OCI-LY3 (cell line): ENCODE results near the gene BHMT2.

ENCODE experiments used
- H2AFZ ChIP-seq: fragments of 200-600, 300-600 bp; shearing (Covaris generic); 2 replicates; pipeline ENCODE4 v1.6.0; 2014; ENCODE audit warnings: antibody characterized with exemption, low read depth, low read length
- H3K27ac ChIP-seq: fragments of 200-600, 300-600 bp; sonication (generic); 2 replicates; pipeline ENCODE4 v1.5.1; 2014; ENCODE audit warnings: mild to moderate bottlenecking, low read length, moderate library complexity, mixed read lengths
- H3K27me3 ChIP-seq: fragments of 200-600, 300-600 bp; sonication (generic); 2 replicates; pipeline ENCODE4 v1.6.1; 2014; ENCODE audit warnings: low read depth, low read length, mixed read lengths
- H3K36me3 ChIP-seq: fragments of 200-600, 300-600 bp; sonication (generic); replicated peaks from 2 replicates; pipeline ENCODE3; 2014; ENCODE audit warnings: low read depth, low read length, mixed read lengths
- H3K4me1 ChIP-seq: fragments of 300-600, 200-600 bp; sonication (generic); 2 replicates; pipeline ENCODE4 v1.6.1; 2014; ENCODE audit warnings: low read length, mixed read lengths
- H3K4me2 ChIP-seq: fragments of 200-600, 300-600 bp; sonication (generic); 2 replicates; pipeline ENCODE4 v1.6.1; 2014; ENCODE audit warnings: low read length, mixed read lengths
- H3K4me3 ChIP-seq: fragments of 300-600, 200-600 bp; sonication (generic); 2 replicates; pipeline ENCODE4 v1.5.1; 2014; ENCODE audit warnings: antibody characterized with exemption, mild to moderate bottlenecking, low read length, moderate library complexity
- H3K79me2 ChIP-seq: fragments of 300-600, 200-600 bp; shearing (Covaris generic); 2 replicates; pipeline ENCODE4 v1.6.1; 2014; ENCODE audit warnings: mild to moderate bottlenecking, low read length, mixed read lengths
- H3K9ac ChIP-seq: fragments of 300-600, 200-600 bp; shearing (Covaris generic); 2 replicates; pipeline ENCODE4 v1.6.0; 2014; ENCODE audit warnings: mild to moderate bottlenecking, low read length, moderate library complexity
- H3K9me3 ChIP-seq: fragments of 200-600, 300-600 bp; shearing (Covaris generic); 2 replicates; pipeline ENCODE4 v1.6.1; 2014; ENCODE audit warnings: low read length, mixed read lengths; ENCODE audit not compliant: insufficient read depth
- H4K20me1 ChIP-seq: fragments of 200-600, 300-600 bp; sonication (generic); 2 replicates; pipeline ENCODE4 v1.6.1; 2016; ENCODE audit warnings: low read length, mixed read lengths; ENCODE audit not compliant: insufficient read depth
- EZH2phosphoT487 ChIP-seq: fragments of 200-600 bp; shearing (Covaris generic); IDR thresholded peaks from 2 replicates; pipeline ENCODE4 v1.6.1; 2018; ENCODE audit warnings: antibody characterized with exemption, mixed run types, low read depth
- TF ChIP-seq, protein P1 (sequence below): fragments of 200-600, 300-600 bp; sonication (generic); IDR thresholded peaks from 2 replicates; pipeline ENCODE4 v1.5.1; 2014; ENCODE audit warnings: antibody characterized with exemption, low read length, low read depth

Gene BHMT2

GRCh38 chr5:79035237-79035636 lies 34.3 kb upstream of the BHMT2 start:
- Histone ChIP-seq H3K4me3 (no peak overlapping the region), H3K27ac (no peak overlapping the region), H3K27me3 (no peaks in the 10 kb centered on the region), H3K9me3 (no peaks in the 10 kb centered on the region), H3K4me2 (no peak overlapping the region), H3K9ac (no peak overlapping the region), H2AFZ (no peak overlapping the region), H3K4me1 (no peaks in the 10 kb centered on the region), H3K79me2 (no peaks in the 10 kb centered on the region), H4K20me1 (no peaks in the 10 kb centered on the region), H3K36me3 (no peaks in the 10 kb centered on the region)
- no peak for TF ChIP-seq EZH2phosphoT487
- TF ChIP-seq, protein P1, sequence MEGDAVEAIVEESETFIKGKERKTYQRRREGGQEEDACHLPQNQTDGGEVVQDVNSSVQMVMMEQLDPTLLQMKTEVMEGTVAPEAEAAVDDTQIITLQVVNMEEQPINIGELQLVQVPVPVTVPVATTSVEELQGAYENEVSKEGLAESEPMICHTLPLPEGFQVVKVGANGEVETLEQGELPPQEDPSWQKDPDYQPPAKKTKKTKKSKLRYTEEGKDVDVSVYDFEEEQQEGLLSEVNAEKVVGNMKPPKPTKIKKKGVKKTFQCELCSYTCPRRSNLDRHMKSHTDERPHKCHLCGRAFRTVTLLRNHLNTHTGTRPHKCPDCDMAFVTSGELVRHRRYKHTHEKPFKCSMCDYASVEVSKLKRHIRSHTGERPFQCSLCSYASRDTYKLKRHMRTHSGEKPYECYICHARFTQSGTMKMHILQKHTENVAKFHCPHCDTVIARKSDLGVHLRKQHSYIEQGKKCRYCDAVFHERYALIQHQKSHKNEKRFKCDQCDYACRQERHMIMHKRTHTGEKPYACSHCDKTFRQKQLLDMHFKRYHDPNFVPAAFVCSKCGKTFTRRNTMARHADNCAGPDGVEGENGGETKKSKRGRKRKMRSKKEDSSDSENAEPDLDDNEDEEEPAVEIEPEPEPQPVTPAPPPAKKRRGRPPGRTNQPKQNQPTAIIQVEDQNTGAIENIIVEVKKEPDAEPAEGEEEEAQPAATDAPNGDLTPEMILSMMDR, result no peak

DNA sequence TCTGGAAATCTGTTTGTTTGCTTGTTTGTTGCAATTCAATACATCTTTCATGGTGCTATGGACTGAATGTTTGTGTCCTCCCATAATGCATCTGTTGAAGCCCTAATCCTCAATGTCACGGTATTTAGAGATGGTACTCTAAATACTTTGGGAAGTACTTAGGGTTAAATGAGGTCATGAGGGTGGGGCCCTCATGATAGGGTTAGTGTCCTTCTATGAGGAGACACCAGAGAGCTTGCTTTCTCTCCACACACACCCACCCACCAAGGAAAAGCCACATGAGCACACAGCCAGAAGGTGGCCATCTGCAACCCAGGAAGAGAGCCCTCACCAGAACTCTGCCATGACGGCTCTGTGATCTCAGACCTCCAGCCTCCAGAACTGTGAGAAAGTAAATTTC lies 32.8 kb upstream of the BHMT2 start:
- no peak overlapping the region for H3K27ac ChIP-seq
- no peak overlapping the region for H2AFZ ChIP-seq
- no peak overlapping the region for H3K4me2 ChIP-seq
- H3K36me3 ChIP-seq, result no peaks in the 10 kb centered on the region
- H3K4me1 ChIP-seq, result no peaks in the 10 kb centered on the region
- no peaks in the 10 kb centered on the region for H3K9me3 ChIP-seq
- TF ChIP-seq EZH2phosphoT487, result no peak
- TF ChIP-seq, protein P1, result no peak
- no peaks in the 10 kb centered on the region for H3K79me2 ChIP-seq
- H3K27me3 ChIP-seq, result no peaks in the 10 kb centered on the region
- H3K4me3 ChIP-seq, result no peak overlapping the region
- H3K9ac ChIP-seq, result no peak overlapping the region
- H4K20me1 ChIP-seq, result no peaks in the 10 kb centered on the region

DNA sequence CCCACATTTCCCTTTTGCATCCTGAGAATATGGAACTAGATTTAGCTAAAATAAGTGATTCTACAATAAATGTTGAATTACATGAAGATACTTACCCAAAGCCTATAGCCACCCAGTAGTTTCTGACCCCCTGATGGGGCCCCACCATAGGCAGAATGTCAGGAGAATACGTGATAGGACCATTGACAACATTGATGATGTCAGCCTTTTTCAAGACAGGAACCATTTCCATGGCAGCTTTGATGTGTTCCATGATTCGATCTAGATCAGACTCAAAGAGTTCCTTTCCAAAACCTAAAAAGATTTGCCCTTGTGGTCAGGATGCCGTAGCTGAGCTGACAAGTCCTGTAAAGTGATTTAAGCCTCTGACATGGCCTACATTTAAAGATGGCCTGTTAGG lies 27.4 kb upstream of the BHMT2 start:
- Histone ChIP-seq H3K4me2 (no peak overlapping the region), H3K9ac (no peak overlapping the region), H3K4me3 (no peak overlapping the region), H2AFZ (no peak overlapping the region), H3K27ac (no peak overlapping the region), H3K4me1 (no peaks in the 10 kb centered on the region), H3K79me2 (no peaks in the 10 kb centered on the region), H3K36me3 (no peaks in the 10 kb centered on the region), H3K27me3 (no peaks in the 10 kb centered on the region), H4K20me1 (no peaks in the 10 kb centered on the region), H3K9me3 (no peaks in the 10 kb centered on the region)
- TF ChIP-seq EZH2phosphoT487, result no peak
- TF ChIP-seq, protein P1, result no peak

DNA sequence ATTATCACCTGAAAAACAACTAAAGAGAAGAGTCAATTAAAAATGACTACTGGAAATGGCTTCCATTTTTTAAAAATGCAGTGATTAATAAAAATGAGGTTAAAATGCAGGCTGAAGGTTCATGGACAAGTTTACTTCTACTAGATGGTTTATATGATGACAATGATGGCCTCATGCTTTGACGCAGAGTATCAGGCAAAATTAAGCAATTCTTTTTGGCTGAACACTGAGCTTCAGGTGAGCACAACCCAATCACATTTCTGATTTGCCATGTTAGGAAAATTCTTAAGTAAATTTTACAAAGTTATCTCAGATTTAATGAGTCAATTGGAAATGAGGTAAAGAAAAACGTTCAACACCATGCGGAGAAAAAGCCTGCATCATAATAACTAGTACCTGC lies 22.4 kb upstream of the BHMT2 start:
- TF ChIP-seq EZH2phosphoT487, result no peak
- TF ChIP-seq, protein P1, result no peak

More for the DNA sequence above, 22.4 kb upstream of the BHMT2 start:
- H2AFZ ChIP-seq, result no peak overlapping the region
- no peaks in the 10 kb centered on the region for H4K20me1 ChIP-seq
- H3K4me3 ChIP-seq, result no peak overlapping the region
- no peaks in the 10 kb centered on the region for H3K9me3 ChIP-seq
- no peaks in the 10 kb centered on the region for H3K4me1 ChIP-seq
- H3K4me2 ChIP-seq, result no peak overlapping the region
- no peaks in the 10 kb centered on the region for H3K79me2 ChIP-seq
- H3K27me3 ChIP-seq, result no peaks in the 10 kb centered on the region
- H3K36me3 ChIP-seq, result no peaks in the 10 kb centered on the region
- H3K27ac ChIP-seq, result no peak overlapping the region
- no peak overlapping the region for H3K9ac ChIP-seq
